Fibroblast of lung (primary cell): Measurements from ENCODE around the gene AATK.

Experiments used
- EZH2 ChIP-seq: IDR thresholded peaks from 2 replicates; pipeline ENCODE4 v1.5.1; 2012; ENCODE audit warnings: low read length, control low read depth, mild to moderate bottlenecking; ENCODE audit errors: missing control alignments
- TF ChIP-seq, protein P1 (sequence below), 2 donors: IDR thresholded peaks in 1 of 2; conservative IDR thresholded peaks in 1 of 2; 1 replicate in 1 of 2; 2 replicates in 1 of 2; pipeline ENCODE4 v1.5.1; 2011 to 2012; ENCODE audit warnings: low read length in 2 of 2, control low read depth in 1 of 2, inconsistent platforms in 1 of 2, low read depth in 1 of 2, mild to moderate bottlenecking in 1 of 2

DNA sequence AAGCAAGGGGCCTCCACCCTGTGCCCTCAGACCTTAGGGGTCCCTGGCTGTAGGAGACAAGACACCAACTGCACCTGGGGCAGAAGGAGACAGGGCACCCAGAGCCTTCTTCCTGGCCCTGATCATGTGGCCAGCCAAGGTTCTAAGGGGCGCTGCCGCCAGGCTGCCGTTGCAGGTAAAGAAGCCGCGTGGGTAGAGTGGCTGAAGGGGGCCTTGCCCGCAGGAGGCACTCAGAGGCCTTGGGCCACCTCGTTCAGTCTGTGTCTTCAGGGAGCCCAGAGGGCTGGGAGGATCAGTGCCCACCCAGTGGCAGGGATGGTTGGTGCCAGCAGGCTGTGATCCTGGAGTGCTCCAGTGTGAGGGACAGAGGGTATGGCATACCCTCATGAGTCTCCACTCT is 1.6 kb upstream of the AATK start:
- TF ChIP-seq, protein P1, sequence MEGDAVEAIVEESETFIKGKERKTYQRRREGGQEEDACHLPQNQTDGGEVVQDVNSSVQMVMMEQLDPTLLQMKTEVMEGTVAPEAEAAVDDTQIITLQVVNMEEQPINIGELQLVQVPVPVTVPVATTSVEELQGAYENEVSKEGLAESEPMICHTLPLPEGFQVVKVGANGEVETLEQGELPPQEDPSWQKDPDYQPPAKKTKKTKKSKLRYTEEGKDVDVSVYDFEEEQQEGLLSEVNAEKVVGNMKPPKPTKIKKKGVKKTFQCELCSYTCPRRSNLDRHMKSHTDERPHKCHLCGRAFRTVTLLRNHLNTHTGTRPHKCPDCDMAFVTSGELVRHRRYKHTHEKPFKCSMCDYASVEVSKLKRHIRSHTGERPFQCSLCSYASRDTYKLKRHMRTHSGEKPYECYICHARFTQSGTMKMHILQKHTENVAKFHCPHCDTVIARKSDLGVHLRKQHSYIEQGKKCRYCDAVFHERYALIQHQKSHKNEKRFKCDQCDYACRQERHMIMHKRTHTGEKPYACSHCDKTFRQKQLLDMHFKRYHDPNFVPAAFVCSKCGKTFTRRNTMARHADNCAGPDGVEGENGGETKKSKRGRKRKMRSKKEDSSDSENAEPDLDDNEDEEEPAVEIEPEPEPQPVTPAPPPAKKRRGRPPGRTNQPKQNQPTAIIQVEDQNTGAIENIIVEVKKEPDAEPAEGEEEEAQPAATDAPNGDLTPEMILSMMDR (conservative IDR thresholded peaks at IDR 0.05 in 1 of 2, IDR thresholded peaks at IDR 0.05 in 1 of 2; ENCODE audit: low read depth in 1 of 2, low read length in 2 of 2), result no peak
- TF ChIP-seq EZH2, result no peak
